H1 (cell line): ENCODE results near the gene USP49. TPM values are rescaled to one million over a fixed set of nuclear protein-coding genes. Genes with fewer than 3 reads are reported as not detected.

Experiments
- CTCF ChIA-PET: fragments of 300-600 bp; sonication (Branson Sonifier 250); formaldehyde crosslinking; loops from one replicate; lab custom pipeline; 2021; ENCODE audit not compliant: partially characterized antibody; lab: Charles Lee
- POLR2A ChIA-PET: fragments of 300-600 bp; sonication (Branson Sonifier 250); formaldehyde crosslinking; loops from one replicate; lab custom pipeline; 2021; ENCODE audit warnings: inconsistent platforms; ENCODE audit not compliant: partially characterized antibody; lab: Charles Lee
- DNase-seq, 2 experiments: peaks; one replicate each; pipeline versions ENCODE4 v3.0.0 to v3.0.0-alpha.2; 2010 to 2022; ENCODE audit warnings: low spot score in 2 of 2, low read depth in 1 of 2, mixed read lengths in 1 of 2
- FAIRE-seq: peaks from 2 replicates; lab custom pipeline; 2011; peaks lifted over from hg19 to GRCh38; lab: Jason Lieb, UNC
- H2AFZ ChIP-seq: 2 replicates; pipeline ENCODE4 v1.8.1; 2012; ENCODE audit warnings: low read length, inconsistent platforms
- H2AK5ac ChIP-seq: 2 replicates; pipeline ENCODE4 v1.6.1; 2013; ENCODE audit warnings: low read depth, low read length
- H2BK120ac ChIP-seq: replicated peaks from 2 replicates; pipeline ENCODE3; 2013; ENCODE audit warnings: low read depth, low read length, inconsistent platforms
- H2BK12ac ChIP-seq: 2 replicates; pipeline ENCODE4 v1.6.1; 2013; ENCODE audit warnings: low read depth, low read length
- H2BK15ac ChIP-seq: 2 replicates; pipeline ENCODE4 v1.6.1; 2013; ENCODE audit warnings: low read length
- H2BK20ac ChIP-seq: 2 replicates; pipeline ENCODE4 v1.6.1; 2013; ENCODE audit warnings: low read length
- H2BK5ac ChIP-seq: 2 replicates; pipeline ENCODE4 v1.6.1; 2013; ENCODE audit warnings: low read depth, low read length
- H3K14ac ChIP-seq: 2 replicates; pipeline ENCODE4 v1.6.1; 2013; ENCODE audit warnings: inconsistent platforms; ENCODE audit not compliant: insufficient read length
- H3K18ac ChIP-seq: 2 replicates; pipeline ENCODE4 v1.6.1; 2013; ENCODE audit warnings: low read length; ENCODE audit errors: extremely low read depth
- H3K23ac ChIP-seq: 2 replicates; pipeline ENCODE4 v1.6.1; 2013; ENCODE audit warnings: inconsistent platforms; ENCODE audit not compliant: insufficient read length
- H3K23me2 ChIP-seq: 2 replicates; pipeline ENCODE4 v1.6.1; 2013; ENCODE audit warnings: low read depth, low read length
- H3K27ac ChIP-seq: 2 replicates; pipeline ENCODE4 v1.6.1; 2011; ENCODE audit warnings: low read depth, low read length, inconsistent platforms
- H3K27me3 ChIP-seq, 4 experiments: replicated peaks in 1 of 4; 1 replicate in 1 of 4; 2 replicates in 3 of 4; pipeline versions ENCODE4 v1.6.1 to v1.8.1; 2011 to 2013; ENCODE audit warnings: low read length in 3 of 4, mild to moderate bottlenecking in 3 of 4, inconsistent platforms in 2 of 4, mixed read lengths in 2 of 4, moderate library complexity in 1 of 4; ENCODE audit not compliant: control insufficient read depth in 3 of 4, insufficient read depth in 3 of 4; ENCODE audit errors: extremely low read depth in 1 of 4
- H3K36me3 ChIP-seq, 4 experiments: 2 replicates each; pipeline versions ENCODE4 v1.6.1 to v1.8.1; 2011 to 2013; ENCODE audit warnings: mild to moderate bottlenecking in 4 of 4, low read length in 3 of 4, moderate library complexity in 2 of 4, control low read depth in 1 of 4, inconsistent platforms in 1 of 4; ENCODE audit not compliant: insufficient read depth in 4 of 4, control insufficient read depth in 2 of 4
- H3K4ac ChIP-seq: replicated peaks from 2 replicates; pipeline ENCODE3; 2013; ENCODE audit warnings: low read length, low read depth, mixed read lengths, inconsistent platforms; ENCODE audit not compliant: insufficient read length
- H3K4me1 ChIP-seq, 4 experiments: replicated peaks in 1 of 4; 1 replicate in 1 of 4; 2 replicates in 3 of 4; pipeline versions ENCODE4 v1.6.1 to v1.8.1; 2011 to 2013; ENCODE audit warnings: low read length in 3 of 4, inconsistent platforms in 2 of 4, mixed read lengths in 1 of 4; ENCODE audit not compliant: insufficient read depth in 4 of 4, control insufficient read depth in 3 of 4
- H3K4me2 ChIP-seq, 2 experiments: 2 replicates each; pipeline versions ENCODE4 v1.6.1 to v1.8.1; 2011 to 2013; ENCODE audit warnings: low read depth in 2 of 2, low read length in 2 of 2, control low read depth in 1 of 2, inconsistent platforms in 1 of 2, mild to moderate bottlenecking in 1 of 2; ENCODE audit not compliant: insufficient read depth in 1 of 2
- H3K4me3 ChIP-seq, 4 experiments: fragments of 200-600, 300-600 bp in 1 of 4; sonication (generic), shearing (Covaris generic), sonication (Bioruptor Twin) in 1 of 4; 2 replicates each; pipeline versions ENCODE4 v1.5.1 to v1.8.1; 2011 to 2016; ENCODE audit warnings: low read length in 4 of 4, low read depth in 3 of 4, control low read depth in 2 of 4, inconsistent platforms in 2 of 4, mild to moderate bottlenecking in 2 of 4, mixed read lengths in 1 of 4, moderate library complexity in 1 of 4; ENCODE audit not compliant: insufficient read depth in 2 of 4; ENCODE audit errors: extremely low read depth in 1 of 4
- H3K56ac ChIP-seq: replicated peaks from 2 replicates; pipeline ENCODE3; 2013; ENCODE audit warnings: low read depth, mild to moderate bottlenecking, mixed read lengths, low read length, inconsistent platforms; ENCODE audit not compliant: insufficient read length
- H3K79me1 ChIP-seq: 2 replicates; pipeline ENCODE4 v1.6.1; 2013; ENCODE audit warnings: low read depth, low read length, control low read depth
- H3K79me2 ChIP-seq, 2 experiments: 2 replicates each; pipeline versions ENCODE4 v1.6.1 to v1.8.1; 2012 to 2013; ENCODE audit warnings: low read length in 2 of 2, mild to moderate bottlenecking in 2 of 2, inconsistent platforms in 1 of 2; ENCODE audit not compliant: insufficient read depth in 2 of 2, control insufficient read depth in 1 of 2
- H3K9ac ChIP-seq, 4 experiments: replicated peaks in 1 of 4; 1 replicate in 1 of 4; 2 replicates in 3 of 4; pipeline versions ENCODE4 v1.6.1 to v1.8.1; 2011 to 2013; ENCODE audit warnings: low read depth in 3 of 4, low read length in 3 of 4, control low read depth in 2 of 4, mild to moderate bottlenecking in 2 of 4, moderate library complexity in 2 of 4, inconsistent platforms in 1 of 4; ENCODE audit errors: extremely low read depth in 1 of 4
- H3K9me3 ChIP-seq, 2 experiments: 2 replicates each; pipeline versions ENCODE4 v1.6.1 to v1.8.1; 2012 to 2013; ENCODE audit warnings: mild to moderate bottlenecking in 2 of 2, moderate library complexity in 2 of 2, control low read depth in 1 of 2, inconsistent platforms in 1 of 2, low read depth in 1 of 2, low read length in 1 of 2, mixed read lengths in 1 of 2; ENCODE audit not compliant: insufficient read depth in 2 of 2
- H4K20me1 ChIP-seq, 2 experiments: replicated peaks in 1 of 2; 2 replicates each; pipeline versions ENCODE3 to v1.8.1; 2011 to 2013; ENCODE audit warnings: inconsistent platforms in 2 of 2, low read length in 2 of 2, mild to moderate bottlenecking in 1 of 2; ENCODE audit not compliant: insufficient read depth in 2 of 2, control insufficient read depth in 1 of 2
- H4K5ac ChIP-seq: 2 replicates; pipeline ENCODE4 v1.6.1; 2013; ENCODE audit warnings: low read length, low read depth, mixed read lengths, inconsistent platforms; ENCODE audit not compliant: insufficient read length
- H4K8ac ChIP-seq: 2 replicates; pipeline ENCODE4 v1.8.0; 2013; ENCODE audit warnings: mild to moderate bottlenecking, moderate library complexity, low read length, inconsistent platforms; ENCODE audit not compliant: insufficient read depth; ENCODE audit errors: extremely low read depth
- H4K91ac ChIP-seq: replicated peaks from 2 replicates; pipeline ENCODE3; 2013; ENCODE audit warnings: low read length, mixed read lengths, inconsistent platforms; ENCODE audit not compliant: insufficient read length
- HDAC2 ChIP-seq, 2 experiments: fragments of 300-600 bp in 1 of 2; sonication (generic) in 1 of 2; IDR thresholded peaks; 2 replicates each; pipeline ENCODE4 v1.6.1; 2011 to 2012; ENCODE audit warnings: low read depth in 2 of 2, low read length in 2 of 2, mild to moderate bottlenecking in 2 of 2, moderate library complexity in 2 of 2, borderline replicate concordance in 1 of 2, inconsistent platforms in 1 of 2
- JUN ChIP-seq: IDR thresholded peaks from 2 replicates; pipeline ENCODE4 v1.6.1; 2011; ENCODE audit warnings: low read depth, mild to moderate bottlenecking, improper control_type of control experiment, low read length
- WGBS, 2 experiments: shearing (Covaris generic) in 1 of 2; methylation state at CpG; one replicate each; pipeline versions ENCODE4 v1.1.6 to v1.1.7; 2013 to 2015; ENCODE audit warnings: low lambda C conversion rate in 2 of 2, mixed read lengths in 2 of 2, inconsistent platforms in 1 of 2, low coverage in 1 of 2, missing lambda C conversion rate in 1 of 2; ENCODE audit not compliant: insufficient replicate concordance in 2 of 2, insufficient coverage in 1 of 2, insufficient read length in 1 of 2; ENCODE audit errors: extremely low coverage in 1 of 2, missing lambda C conversion rate in 1 of 2; 5-methylcytosine and 5-hydroxymethylcytosine counted together
- polyA plus RNA-seq, 7 experiments: library from polyadenylated mRNA; depleted of rRNA in 3 of 7; stranded (reverse) in 5 of 7; unstranded in 2 of 7; fragments of >200 nt in 5 of 7; fragments of 200-250 nt in 2 of 7; gene quantifications; 1 replicate in 5 of 7; 2 replicates in 1 of 7; 4 replicates in 1 of 7; pipeline versions ENCODE4 v1.2.1 to v1.2.3, GENCODE V29; 2011 to 2013; ENCODE audit warnings: missing spikeins in 2 of 7, mixed read lengths in 2 of 7
- total RNA-seq: library from RNA; stranded (reverse); fragmentation: NEBNext Ultra II Directional; extraction: Animal tissue kit (Norgen Biotek cat#: 25700); gene quantifications from 2 replicates; pipeline ENCODE4 v1.2.1, GENCODE V29; 2021

Gene USP49
- total and polyA plus RNA-seq, 2 of the 8 experiments (the other 6 are each of a cell fraction or from before 2014, with no cell fraction given), result 6.9 to 24.4 TPM

DNA sequence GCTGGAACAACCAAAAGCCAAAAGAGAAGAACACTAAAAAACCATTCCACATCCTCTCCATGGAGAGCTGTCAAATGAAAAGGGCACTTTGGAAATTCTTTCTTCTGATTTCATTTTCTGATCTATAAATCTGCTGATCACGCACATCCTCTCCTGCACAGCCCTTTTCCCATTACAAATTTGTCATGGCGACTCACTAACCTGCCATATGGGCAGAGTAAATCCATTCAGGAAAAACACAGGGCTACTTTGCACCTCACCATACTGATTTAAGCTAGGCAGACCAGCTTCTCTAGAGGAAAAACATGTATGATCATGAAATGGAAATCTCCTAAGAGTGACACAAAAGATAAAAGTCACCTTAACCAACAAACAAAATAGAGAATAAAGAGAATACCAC lies 81.7 kb downstream of the USP49 start:
- no peak overlapping the region for H3K27ac ChIP-seq
- H3K79me2 ChIP-seq, result no peaks in the 10 kb centered on the region
- no peak overlapping the region for H2BK15ac ChIP-seq
- H2BK20ac ChIP-seq, result no peak overlapping the region
- no peaks in the 10 kb centered on the region for H4K20me1 ChIP-seq
- H3K4me1 ChIP-seq, result no peaks in the 10 kb centered on the region
- TF ChIP-seq JUN, result no peak
- TF ChIP-seq HDAC2 (IDR thresholded peaks at IDR 0.05; ENCODE audit: borderline replicate concordance in 1 of 2, low read depth in 2 of 2, low read length in 2 of 2), result no peak
- FAIRE-seq (no peak), DNase-seq (no peak)
- no peaks in the 10 kb centered on the region for H3K79me1 ChIP-seq
- H3K23me2 ChIP-seq, result no peaks in the 10 kb centered on the region
- H2AK5ac ChIP-seq, result no peak overlapping the region
- H4K5ac ChIP-seq, result no peak overlapping the region
- no peak overlapping the region for H4K91ac ChIP-seq
- H3K56ac ChIP-seq, result no peak overlapping the region
- H3K9me3 ChIP-seq, result no peaks in the 10 kb centered on the region
- 89% methylated on average over 2 of the region's 2 CpGs; no CpG with 5 or more reads in 1 of the 2 experiments for WGBS, 2 experiments
- H4K8ac ChIP-seq, result no peak overlapping the region
- no peak overlapping the region for H2BK120ac ChIP-seq
- H3K14ac ChIP-seq, result no peak overlapping the region
- H3K18ac ChIP-seq, result no peak overlapping the region
- no peak overlapping the region for H3K4me3 ChIP-seq
- no peak overlapping the region for H3K23ac ChIP-seq
- H2AFZ ChIP-seq, result no peak overlapping the region
- no peak overlapping the region for H2BK5ac ChIP-seq
- no peak overlapping the region for H3K4me2 ChIP-seq
- H3K36me3 ChIP-seq, result no peaks in the 10 kb centered on the region; a peak in 1 of 8 replicates
- CTCF ChIA-PET, result interaction anchor here (0.6 to 3.1 kb wide), 4 partner anchors 9 to 917 kb away, joined by 3 to 11 read pairs (median 3); no protein-coding TSS in a partner anchor
- H3K9ac ChIP-seq, result no peak overlapping the region
- POLR2A ChIA-PET, result no interaction called here
- no peak overlapping the region for H3K4ac ChIP-seq
- H3K27me3 ChIP-seq, result no peaks in the 10 kb centered on the region
- H2BK12ac ChIP-seq, result no peak overlapping the region
